Spleen (tissue), 11 donors: ENCODE data around the gene P4HTM. TPM values are rescaled to one million over a fixed set of nuclear protein-coding genes. Genes with fewer than 3 reads are reported as not detected.

Experiments
- DNase-seq: peaks from one replicate; pipeline ENCODE4 v3.0.0-alpha.2; 2020
- H3K27ac ChIP-seq, 8 donors: fragments of 200-600 bp; sonication (generic) in 7 of 8; 1 replicate in 4 of 8; 2 replicates in 4 of 8; pipeline versions ENCODE4 v1.5.0 to v1.8.0; 2016 to 2021; ENCODE audit warnings: inconsistent platforms in 4 of 8, mild to moderate bottlenecking in 4 of 8, moderate library complexity in 1 of 8
- H3K27me3 ChIP-seq, 7 donors: fragments of 200-600 bp; sonication (generic) in 6 of 7; replicated peaks in 1 of 7; 1 replicate in 4 of 7; 2 replicates in 3 of 7; pipeline versions ENCODE4 v1.5.0 to v1.8.0; 2016 to 2021; ENCODE audit warnings: inconsistent platforms in 3 of 7, mild to moderate bottlenecking in 1 of 7
- H3K36me3 ChIP-seq, 6 donors: fragments of 200-600 bp; sonication (generic) in 5 of 6; 1 replicate in 4 of 6; 2 replicates in 2 of 6; pipeline versions ENCODE4 v1.5.0 to v1.8.0; 2016 to 2021; ENCODE audit warnings: inconsistent platforms in 2 of 6
- H3K4me1 ChIP-seq, 6 donors: fragments of 200-600 bp; sonication (generic) in 5 of 6; 1 replicate in 3 of 6; 2 replicates in 3 of 6; pipeline versions ENCODE4 v1.5.0 to v1.8.0; 2016 to 2021; ENCODE audit warnings: inconsistent platforms in 3 of 6
- H3K4me3 ChIP-seq, 8 donors: fragments of 200-600 bp; sonication (generic) in 7 of 8; 1 replicate in 4 of 8; 2 replicates in 4 of 8; pipeline versions ENCODE4 v1.5.0 to v1.8.0; 2016 to 2021; ENCODE audit warnings: inconsistent platforms in 4 of 8, mild to moderate bottlenecking in 4 of 8, moderate library complexity in 2 of 8
- H3K9me3 ChIP-seq, 8 donors: fragments of 200-600 bp; sonication (generic) in 7 of 8; 1 replicate in 4 of 8; 2 replicates in 4 of 8; pipeline versions ENCODE4 v1.5.0 to v1.8.0; 2016 to 2021; ENCODE audit warnings: inconsistent platforms in 4 of 8
- CTCF ChIP-seq, 11 experiments: fragments of 200-600 bp in 7 of 11; fragments of 450-650 bp in 4 of 11; sonication (generic) in 4 of 11; IDR thresholded peaks in 8 of 11; conservative IDR thresholded peaks in 3 of 11; 1 replicate in 7 of 11; 2 replicates in 4 of 11; pipeline versions ENCODE4 v1.4.0 to v1.8.0; 2016 to 2021; ENCODE audit warnings: antibody characterized with exemption in 11 of 11, inconsistent platforms in 4 of 11, mild to moderate bottlenecking in 1 of 11
- POLR2A ChIP-seq, 3 donors: fragments of 450-650 bp; IDR thresholded peaks; one replicate each; pipeline ENCODE4 v1.5.1; 2017; ENCODE audit warnings: antibody characterized with exemption in 3 of 3, mild to moderate bottlenecking in 1 of 3
- POLR2AphosphoS5 ChIP-seq, 3 donors: sonication (generic); formaldehyde crosslinking; IDR thresholded peaks; one replicate each; pipeline ENCODE4 v1.5.1; 2017; ENCODE audit warnings: antibody characterized with exemption in 3 of 3
- WGBS, 5 donors: extraction: QIAGEN DNeasy Blood & Tissue Kit in 3 of 5; methylation state at CpG; one replicate each; pipeline versions ENCODE4 v1.1.5 to v1.1.7; 2013 to 2018; 5-methylcytosine and 5-hydroxymethylcytosine counted together
- intact Hi-C: fragments of 100-400 bp; cut with DNase I; formaldehyde crosslinking; loops from one replicate; pipeline ENCODE4 v1.15.0; 2023; ENCODE audit warnings: low total_unique reads
- polyA plus RNA-seq, 3 donors: library from polyadenylated mRNA; stranded (reverse); fragments of 200-250 nt; gene quantifications; one replicate each; pipeline ENCODE4 v1.2.1, GENCODE V29; 2013
- total RNA-seq, 7 donors: library from RNA; depleted of rRNA in 3 of 7; stranded (reverse); fragments of >200 nt in 3 of 7; fragmentation: NEBNext Ultra II Directional in 4 of 7; extraction: Animal tissue kit (Norgen Biotek cat#: 25700) in 4 of 7; gene quantifications; one replicate each; pipeline versions ENCODE4 v1.1.0 to v1.2.1, GENCODE V29; 2016 to 2021
- donor health status: healthy with polysubstance abuse.
- donor health status: DM: no; HTN: no; CAD: no; lungs with moderate emphysema.
- donor health status: DM: no; HTN: no; CAD: no.
- donor health status: Bipolar disorder and iron deficiency.
- donor health status: healthy.
- donor health status: DM: no; HTN: no; CAD: no.
- donor health status: DM: yes; HTN: yes; CAD: no.

The P4HTM gene
- total and polyA plus RNA-seq, 10 donors: 20.8 to 49.3 (median 31.1) TPM

GRCh38 chr3:49025793-49026520 lies 35.9 kb downstream of the P4HTM start:
- H3K36me3 ChIP-seq: peaks cover 0 to 64% (median 49%) of the 10 kb centered on the region in 6 donors
- intact Hi-C loops: loop anchor here (10.0 kb wide), 1 partner anchor 79 kb away; the partner anchor contains the start of gene QARS1
- H3K4me1 ChIP-seq: peaks cover 20 to 79% (median 57%) of the 10 kb centered on the region in 6 donors
- 84 to 94% (median 91%) methylated on average over 6 to 8 of the region's 8 CpGs for WGBS, 5 donors
- peak overlapping the region in 2 of 8 donors; percentile 11 to 53 for H3K27ac ChIP-seq
- H3K27me3 ChIP-seq: no peaks in the 10 kb centered on the region
- H3K4me3 ChIP-seq: no peak overlapping the region
- no peaks in the 10 kb centered on the region for H3K9me3 ChIP-seq
- TF ChIP-seq POLR2AphosphoS5 (IDR thresholded peaks at IDR 0.05): peak in 2 of 3 donors; percentile 41 to 66
- no peak for TF ChIP-seq CTCF (IDR thresholded peaks at IDR 0.05 in 8 of 11, conservative IDR thresholded peaks at IDR 0.05 in 3 of 11)
- no peak for TF ChIP-seq POLR2A (IDR thresholded peaks at IDR 0.05)
- DNase-seq: no peak

- no peaks in the 10 kb centered on the region for H3K9me3 ChIP-seq
- H3K27me3 ChIP-seq: no peaks in the 10 kb centered on the region
- no peak for DNase-seq
- no peak overlapping the region for H3K4me3 ChIP-seq
- TF ChIP-seq CTCF (IDR thresholded peaks at IDR 0.05 in 8 of 11, conservative IDR thresholded peaks at IDR 0.05 in 3 of 11): no peak
- TF ChIP-seq POLR2AphosphoS5 (IDR thresholded peaks at IDR 0.05): peak in 2 of 3 donors; percentile 16 to 31
- peaks cover 0 to 70% (median 54%) of the 10 kb centered on the region in 6 donors for H3K36me3 ChIP-seq
- WGBS, 5 donors: 92 to 98% (median 94%) methylated on average over 3 of the region's 3 CpGs; no CpG with 5 or more reads in 1 of the 5 donors
- H3K4me1 ChIP-seq: peaks cover 20 to 77% (median 57%) of the 10 kb centered on the region in 6 donors
- intact Hi-C loops: loop anchor here (10.0 kb wide), 1 partner anchor 78 kb away; the partner anchor contains the start of gene QARS1
- H3K27ac ChIP-seq: peak overlapping the region in 1 of 8 donors; percentile 11
Observed at GRCh38 chr3:49026536-49026935, 36.5 kb downstream of the P4HTM start.

GRCh38 chr3:49027634-49028033 lies 37.6 kb downstream of the P4HTM start:
- H3K4me3 ChIP-seq: no peak overlapping the region
- no peaks in the 10 kb centered on the region for H3K27me3 ChIP-seq
- no peaks in the 10 kb centered on the region for H3K9me3 ChIP-seq
- H3K4me1 ChIP-seq: peaks cover 18 to 72% (median 54%) of the 10 kb centered on the region in 6 donors
- peaks cover 0 to 80% (median 65%) of the 10 kb centered on the region in 6 donors for H3K36me3 ChIP-seq
- no peak for DNase-seq
- no peak for TF ChIP-seq POLR2A (IDR thresholded peaks at IDR 0.05)
- peak in 2 of 3 donors; percentile 35 to 41 for TF ChIP-seq POLR2AphosphoS5 (IDR thresholded peaks at IDR 0.05)
- no peak for TF ChIP-seq CTCF (IDR thresholded peaks at IDR 0.05 in 8 of 11, conservative IDR thresholded peaks at IDR 0.05 in 3 of 11)
- intact Hi-C loops: loop anchor here (10.0 kb wide), 1 partner anchor 77 kb away; the partner anchor contains the start of gene QARS1
- peak overlapping the region in 3 of 8 donors; percentile 15 to 92 (median 92) for H3K27ac ChIP-seq
- 95 to 100% (median 97%) methylated on average over 9 of the region's 9 CpGs for WGBS, 5 donors

GRCh38 chr3:49028298-49028672 lies 38.2 kb downstream of the P4HTM start:
- H3K27ac ChIP-seq: peak overlapping the region in 6 of 8 donors; percentile 91 to 94 (median 92)

More at GRCh38 chr3:49028298-49028672, 38.2 kb downstream of the P4HTM start:
- no peak for TF ChIP-seq POLR2A (IDR thresholded peaks at IDR 0.05)
- TF ChIP-seq POLR2AphosphoS5 (IDR thresholded peaks at IDR 0.05): no peak
- TF ChIP-seq CTCF (IDR thresholded peaks at IDR 0.05 in 8 of 11, conservative IDR thresholded peaks at IDR 0.05 in 3 of 11): no peak
- H3K36me3 ChIP-seq: peaks cover 0 to 80% (median 70%) of the 10 kb centered on the region in 6 donors
- no peak for DNase-seq
- H3K9me3 ChIP-seq: no peaks in the 10 kb centered on the region
- no peaks in the 10 kb centered on the region for H3K27me3 ChIP-seq
- intact Hi-C loops: loop anchor here (10.0 kb wide), 1 partner anchor 77 kb away; the partner anchor contains the start of gene QARS1
- WGBS, 5 donors: 61 to 87% (median 78%) methylated on average over 4 of the region's 4 CpGs
- peak overlapping the region in 6 of 8 donors; percentile 51 to 72 (median 58) for H3K4me3 ChIP-seq
- peaks cover 13 to 65% (median 48%) of the 10 kb centered on the region in 6 donors for H3K4me1 ChIP-seq
